RWPE1 (cell line): ENCODE results near the gene DMXL1.

Experiments
- CTCF ChIA-PET: fragments of 350-600 bp; sonication (Branson Sonifier 250); formaldehyde crosslinking; extraction: SDS; loops from one replicate; lab custom pipeline; 2021; lab: Yijun Ruan, JAX
- POLR2A ChIA-PET: fragments of 400-600 bp; formaldehyde crosslinking; extraction: SDS; loops from one replicate; lab custom pipeline; 2020; ENCODE audit warnings: antibody characterized with exemption; ENCODE audit not compliant: low non-redundant PET; lab: Yijun Ruan, JAX
- DNase-seq: peaks from one replicate; pipeline ENCODE4 v3.0.0; 2012; ENCODE audit warnings: low spot score
- H3K27ac ChIP-seq: fragments of 450-650 bp; 2 replicates; pipeline ENCODE4 v1.5.1; 2017
- CTCF ChIP-seq: fragments of 450-650 bp; conservative IDR thresholded peaks from 2 replicates; pipeline ENCODE4 v1.5.1; 2017; ENCODE audit warnings: low read depth, mild to moderate bottlenecking

Gene DMXL1

DNA sequence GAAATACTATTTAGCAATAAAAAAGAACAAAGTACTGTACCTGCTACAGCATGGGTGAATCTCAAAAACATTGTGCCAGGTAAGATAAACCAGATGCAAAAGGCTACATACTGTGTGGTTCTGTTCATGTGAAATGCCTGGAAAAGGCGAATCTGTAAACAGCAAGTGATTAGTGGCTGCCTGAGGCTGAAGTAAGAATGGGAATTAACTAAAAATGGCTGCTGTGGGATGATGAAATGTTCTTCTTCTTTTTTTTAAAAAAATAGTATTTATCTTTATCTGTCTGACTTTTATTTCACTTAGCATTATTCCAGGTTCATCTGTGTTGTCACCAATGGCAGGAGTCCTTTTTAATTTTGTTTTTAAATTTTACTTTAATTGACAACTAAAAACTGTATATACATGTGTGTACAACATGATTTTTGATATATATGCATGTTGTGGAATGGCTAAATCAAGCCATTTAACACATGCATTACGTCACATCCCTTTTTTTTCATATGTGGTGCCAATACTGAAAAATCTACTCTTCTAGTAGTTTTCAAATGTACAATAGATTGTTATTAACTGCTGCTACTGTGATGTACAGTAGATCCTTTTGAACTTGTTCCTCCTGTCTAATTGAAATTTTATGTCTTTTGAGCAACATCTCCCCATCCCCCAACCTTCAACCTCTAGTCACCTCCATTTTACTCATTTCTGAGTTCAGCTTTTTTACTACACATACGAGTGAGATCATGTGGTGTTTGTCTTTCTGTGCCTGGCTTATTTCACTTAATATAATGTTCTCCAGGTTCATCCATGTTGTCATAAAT lies 222.0 kb downstream of the DMXL1 start:
- ChIA-PET POLR2A (no interaction called here), CTCF (interaction anchor here (0.5 kb wide), 1 partner anchor 851 kb away, joined by 4 read pairs; no protein-coding TSS in a partner anchor)
- no peak overlapping the region for H3K27ac ChIP-seq
- DNase-seq: no peak
- TF ChIP-seq CTCF: no peak

DNA sequence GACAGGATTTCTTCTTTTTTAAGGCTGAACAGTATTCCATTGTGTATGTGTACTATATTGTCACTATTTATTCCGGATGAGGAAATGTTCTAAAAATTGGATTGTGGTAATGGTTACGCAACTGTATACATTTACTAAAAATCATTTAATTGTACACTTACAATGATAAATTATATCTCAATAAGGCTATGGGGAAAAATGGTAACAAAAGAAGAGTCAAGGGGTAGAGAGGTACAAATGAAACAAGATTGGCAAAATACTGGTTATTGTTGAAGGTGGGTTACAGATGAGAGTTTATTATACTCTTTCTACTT lies 222.6 kb downstream of the DMXL1 start:
- DNase-seq: no peak
- CTCF ChIA-PET: no interaction called here
- H3K27ac ChIP-seq: no peak overlapping the region
- TF ChIP-seq CTCF: no peak
- POLR2A ChIA-PET: no interaction called here
